Testis (tissue), 2 donors: ENCODE data around the gene RPF1.

Experiments used
- CTCF ChIP-seq, 3 experiments: fragments of 450-650 bp in 2 of 3; fragments of 200-600 bp in 1 of 3; sonication (generic) in 1 of 3; IDR thresholded peaks; one replicate each; pipeline ENCODE4 v1.5.1; 2016 to 2019; ENCODE audit warnings: antibody characterized with exemption in 3 of 3, mild to moderate bottlenecking in 2 of 3, moderate library complexity in 1 of 3
- POLR2A ChIP-seq: fragments of 450-650 bp; IDR thresholded peaks from one replicate; pipeline ENCODE4 v1.6.1; 2017; ENCODE audit warnings: antibody characterized with exemption, mild to moderate bottlenecking, moderate library complexity

- TF ChIP-seq CTCF (IDR thresholded peaks at IDR 0.05) (no peak), POLR2A (no peak)
Observed at GRCh38 chr1:84541679-84542078, 62.6 kb downstream of the RPF1 start.
